ENCODE results near the gene ECSIT.

ECSIT gene

GRCh38 chr19:11495885-11496284 lies 33.0 kb downstream of the ECSIT start:
- Mint-ChIP-seq H3K36me3 (peaks cover 7% of the 10 kb centered on the region), H3K27me3 (no peaks in the 10 kb centered on the region), H3K9me3 (no peaks in the 10 kb centered on the region), H3K4me3 (no peak overlapping the region), H3K27ac (no peak overlapping the region), H3K4me1 (no peaks in the 10 kb centered on the region)

- no peaks in the 10 kb centered on the region for H3K27me3 Mint-ChIP-seq
- H3K27ac Mint-ChIP-seq, result no peak overlapping the region
- no peaks in the 10 kb centered on the region for H3K4me1 Mint-ChIP-seq
- H3K36me3 Mint-ChIP-seq, result peaks cover 8% of the 10 kb centered on the region
- no peaks in the 10 kb centered on the region for H3K9me3 Mint-ChIP-seq
- H3K4me3 Mint-ChIP-seq, result no peak overlapping the region
Measured at GRCh38 chr19:11495481-11495880, 33.5 kb downstream of the ECSIT start.

- H3K27me3 Mint-ChIP-seq, result no peaks in the 10 kb centered on the region
- H3K4me1 Mint-ChIP-seq, result no peaks in the 10 kb centered on the region
- H3K27ac Mint-ChIP-seq, result no peak overlapping the region
- H3K36me3 Mint-ChIP-seq, result peaks cover 8% of the 10 kb centered on the region
- H3K9me3 Mint-ChIP-seq, result no peaks in the 10 kb centered on the region
- no peak overlapping the region for H3K4me3 Mint-ChIP-seq
Measured at GRCh38 chr19:11494634-11495285, 34.2 kb downstream of the ECSIT start.

GRCh38 chr19:11489378-11489777 lies 39.6 kb downstream of the ECSIT start:
- Mint-ChIP-seq H3K27me3 (peaks cover 3% of the 10 kb centered on the region), H3K4me1 (no peaks in the 10 kb centered on the region), H3K27ac (no peak overlapping the region), H3K4me3 (no peak overlapping the region), H3K36me3 (peaks cover 9% of the 10 kb centered on the region), H3K9me3 (no peaks in the 10 kb centered on the region)

- Mint-ChIP-seq H3K4me1 (peaks cover 5% of the 10 kb centered on the region), H3K27me3 (peaks cover 4% of the 10 kb centered on the region), H3K36me3 (peaks cover 12% of the 10 kb centered on the region), H3K4me3 (no peak overlapping the region), H3K27ac (no peak overlapping the region), H3K9me3 (no peaks in the 10 kb centered on the region)
Measured at GRCh38 chr19:11486661-11487503, 42.1 kb downstream of the ECSIT start.

- H3K4me1 Mint-ChIP-seq, result peaks cover 14% of the 10 kb centered on the region
- H3K9me3 Mint-ChIP-seq, result no peaks in the 10 kb centered on the region
- H3K36me3 Mint-ChIP-seq, result peaks cover 8% of the 10 kb centered on the region
- peaks cover 12% of the 10 kb centered on the region for H3K27me3 Mint-ChIP-seq
- H3K4me3 Mint-ChIP-seq, result peak overlapping the region; percentile 44
- no peak overlapping the region for H3K27ac Mint-ChIP-seq
Measured at GRCh38 chr19:11485245-11485837, 43.6 kb downstream of the ECSIT start.

GRCh38 chr19:11483366-11484111 lies 45.4 kb downstream of the ECSIT start:
- Mint-ChIP-seq H3K36me3 (peaks cover 7% of the 10 kb centered on the region), H3K27me3 (peaks cover 18% of the 10 kb centered on the region), H3K27ac (no peak overlapping the region), H3K9me3 (no peaks in the 10 kb centered on the region), H3K4me3 (no peak overlapping the region), H3K4me1 (peaks cover 18% of the 10 kb centered on the region)

GRCh38 chr19:11482384-11483050 lies 46.4 kb downstream of the ECSIT start:
- H3K9me3 Mint-ChIP-seq, result no peaks in the 10 kb centered on the region
- peaks cover 20% of the 10 kb centered on the region for H3K27me3 Mint-ChIP-seq
- H3K4me3 Mint-ChIP-seq, result peak overlapping the region; percentile 76
- H3K4me1 Mint-ChIP-seq, result peaks cover 18% of the 10 kb centered on the region
- peaks cover 7% of the 10 kb centered on the region for H3K36me3 Mint-ChIP-seq
- H3K27ac Mint-ChIP-seq, result peak overlapping the region; percentile 70

- Mint-ChIP-seq H3K4me3 (peak overlapping the region; percentile 76), H3K36me3 (peaks cover 7% of the 10 kb centered on the region), H3K27ac (peak overlapping the region; percentile 70), H3K9me3 (no peaks in the 10 kb centered on the region), H3K27me3 (peaks cover 20% of the 10 kb centered on the region), H3K4me1 (peaks cover 18% of the 10 kb centered on the region)
Measured at GRCh38 chr19:11481534-11482383, 47.2 kb downstream of the ECSIT start.

- Mint-ChIP-seq H3K4me1 (peaks cover 18% of the 10 kb centered on the region), H3K4me3 (peak within 1 kb of the TSS; percentile 76), H3K36me3 (peaks cover 7% of the 10 kb centered on the region), H3K27me3 (peaks cover 20% of the 10 kb centered on the region), H3K9me3 (no peaks in the 10 kb centered on the region), H3K27ac (no peak within 1 kb of the TSS)
Measured at GRCh38 chr19:11480715-11481533, 48.0 kb downstream of the ECSIT start, which contains the start of gene ELAVL3. TSS of gene ELAVL3 (minus strand) at chr19:11481046. CDS start at chr19:11480608, 438 bp downstream.

GRCh38 chr19:11479898-11480714 lies 48.8 kb downstream of the ECSIT start:
- Mint-ChIP-seq H3K36me3 (peaks cover 5% of the 10 kb centered on the region), H3K27me3 (peaks cover 19% of the 10 kb centered on the region), H3K4me3 (no peak overlapping the region), H3K27ac (no peak overlapping the region), H3K4me1 (peaks cover 18% of the 10 kb centered on the region), H3K9me3 (no peaks in the 10 kb centered on the region)

- peaks cover 17% of the 10 kb centered on the region for H3K27me3 Mint-ChIP-seq
- H3K4me3 Mint-ChIP-seq, result peak overlapping the region; percentile 57
Measured at GRCh38 chr19:11479090-11479897, 49.6 kb downstream of the ECSIT start.

More at GRCh38 chr19:11479090-11479897, 49.6 kb downstream of the ECSIT start:
- Mint-ChIP-seq H3K36me3 (peaks cover 3% of the 10 kb centered on the region), H3K9me3 (no peaks in the 10 kb centered on the region), H3K27ac (no peak overlapping the region), H3K4me1 (peaks cover 18% of the 10 kb centered on the region)
